HCT116 (cell line): ENCODE measurements around the gene PREX1. TPM values are rescaled to one million over a fixed set of nuclear protein-coding genes. Genes with fewer than 3 reads are reported as not detected.
A peak's percentile ranks its signal among the peaks of the same experiment; 100 is the strongest.

Source experiments
- ATAC-seq: fragments of 200-7000 bp; cut with Tn5 transposase; 2 replicates; pipeline ENCODE4 v1.9.1; 2020; ENCODE audit warnings: mild to moderate bottlenecking, moderate library complexity
- BruUV-seq: library from RNA; stranded (reverse); fragments of 400-500 nt; replicated peaks from 2 replicates; lab custom pipeline; 2021; lab: Mats Ljungman, UMichigan
- CTCF ChIA-PET: fragments of 300-600 bp; sonication (Branson Sonifier 250); formaldehyde crosslinking; loops from one replicate; lab custom pipeline; 2021; ENCODE audit warnings: antibody characterized with exemption; lab: Charles Lee
- POLR2A ChIA-PET: fragments of 300-600, 350-600 bp; sonication (Branson Sonifier 250); formaldehyde crosslinking; loops from one replicate; lab custom pipeline; 2021; ENCODE audit warnings: antibody characterized with exemption; lab: Charles Lee
- RAD21 ChIA-PET, 2 experiments: fragments of 300-600 bp; sonication (Branson Sonifier 250); formaldehyde crosslinking; loops; one replicate each; lab custom pipeline; 2023; ENCODE audit warnings: low total read pairs in 2 of 2; ENCODE audit not compliant: uncharacterized antibody in 2 of 2, unreplicated experiment in 2 of 2, low non-redundant PET in 1 of 2; lab: Charles Lee
- DNase-seq: peaks from one replicate; pipeline ENCODE4 v3.0.0-alpha.2; 2010; ENCODE audit warnings: low read depth, low spot score
- H2AFZ ChIP-seq: fragments of 200-600 bp; shearing (Covaris generic), sonication (generic); 2 replicates; pipeline ENCODE4 v1.6.1; 2017; ENCODE audit warnings: low read depth, mixed run types, mixed read lengths, antibody characterized with exemption, low read length; ENCODE audit not compliant: poor library complexity, severe bottlenecking
- H3K27ac ChIP-seq: 2 replicates; pipeline ENCODE4 v1.5.1; 2012; ENCODE audit warnings: low read depth, low read length
- H3K27me3 ChIP-seq: fragments of 200-600 bp; sonication (generic); 2 replicates; pipeline ENCODE4 v1.6.1; 2016; ENCODE audit warnings: mixed run types, low read length, mixed read lengths; ENCODE audit not compliant: insufficient read depth
- H3K36me3 ChIP-seq, 2 experiments: fragments of 200-500 bp in 1 of 2; fragments of 200-600 bp in 1 of 2; sonication (Bioruptor generic) in 1 of 2; sonication (generic) in 1 of 2; 2 replicates each; pipeline versions ENCODE4 v1.5.1 to v1.6.1; 2014 to 2016; ENCODE audit warnings: low read length in 2 of 2, inconsistent platforms in 1 of 2, mixed read lengths in 1 of 2, mixed run types in 1 of 2; ENCODE audit not compliant: insufficient read depth in 2 of 2, control insufficient read depth in 1 of 2
- H3K4me1 ChIP-seq, 2 experiments: fragments of 200-600 bp in 1 of 2; sonication (generic) in 1 of 2; 2 replicates each; pipeline versions ENCODE4 v1.5.1 to v1.6.1; 2012 to 2017; ENCODE audit warnings: low read length in 2 of 2, inconsistent platforms in 1 of 2, mild to moderate bottlenecking in 1 of 2, mixed read lengths in 1 of 2, mixed run types in 1 of 2, moderate library complexity in 1 of 2; ENCODE audit not compliant: insufficient read depth in 2 of 2, control insufficient read depth in 1 of 2
- H3K4me2 ChIP-seq: fragments of 200-600 bp; sonication (generic); 2 replicates; pipeline ENCODE4 v1.6.1; 2017; ENCODE audit warnings: mixed run types, low read length, mixed read lengths
- H3K4me3 ChIP-seq, 2 experiments: fragments of 200-600 bp in 1 of 2; sonication (generic) in 1 of 2; replicated peaks in 1 of 2; 2 replicates each; pipeline ENCODE4 v1.5.1; 2011 to 2016; ENCODE audit warnings: low read length in 2 of 2, control low read depth in 1 of 2, low read depth in 1 of 2, mild to moderate bottlenecking in 1 of 2, mixed read lengths in 1 of 2, mixed run types in 1 of 2
- H3K79me2 ChIP-seq: fragments of 200-600 bp; sonication (generic); 2 replicates; pipeline ENCODE4 v1.6.1; 2017; ENCODE audit warnings: mild to moderate bottlenecking, mixed run types, low read length, moderate library complexity, mixed read lengths; ENCODE audit not compliant: insufficient read depth
- H3K9ac ChIP-seq: fragments of 200-600 bp; sonication (generic); 2 replicates; pipeline ENCODE4 v1.6.1; 2016; ENCODE audit warnings: low read length, mixed read lengths
- H3K9me2 ChIP-seq: fragments of 200-600 bp; sonication (generic), shearing (Covaris generic); 2 replicates; pipeline ENCODE4 v1.6.1; 2017; ENCODE audit warnings: mixed run types, mild to moderate bottlenecking, moderate library complexity; ENCODE audit not compliant: insufficient read depth
- H3K9me3 ChIP-seq, 2 experiments: fragments of 200-500 bp in 1 of 2; fragments of 200-600 bp in 1 of 2; sonication (Bioruptor generic) in 1 of 2; sonication (generic) in 1 of 2; 2 replicates each; pipeline ENCODE4 v1.6.1; 2014 to 2017; ENCODE audit warnings: low read length in 2 of 2, mixed read lengths in 2 of 2, inconsistent platforms in 1 of 2, low read depth in 1 of 2, mild to moderate bottlenecking in 1 of 2, mixed run types in 1 of 2, moderate library complexity in 1 of 2; ENCODE audit not compliant: control insufficient read depth in 1 of 2, insufficient read depth in 1 of 2
- H4K20me1 ChIP-seq: fragments of 200-600 bp; sonication (generic), shearing (Covaris generic); 2 replicates; pipeline ENCODE4 v1.6.1; 2017; ENCODE audit warnings: mixed run types, mild to moderate bottlenecking, moderate library complexity; ENCODE audit not compliant: insufficient read depth
- CTCF ChIP-seq, 3 experiments: fragments of 200-600 bp in 1 of 3; sonication (generic) in 1 of 3; IDR thresholded peaks in 2 of 3; conservative IDR thresholded peaks in 1 of 3; 2 replicates each; pipeline ENCODE4 v1.5.1; 2012 to 2017; ENCODE audit warnings: low read depth in 2 of 3, low read length in 2 of 3, antibody characterized with exemption in 1 of 3, borderline replicate concordance in 1 of 3, control low read depth in 1 of 3, mild to moderate bottlenecking in 1 of 3, mixed read lengths in 1 of 3, mixed run types in 1 of 3, moderate library complexity in 1 of 3; ENCODE audit not compliant: insufficient read depth in 1 of 3
- EGR1 ChIP-seq: IDR thresholded peaks from 2 replicates; pipeline ENCODE4 v1.6.1; 2012; ENCODE audit warnings: low read depth
- EZH2 ChIP-seq: fragments of 200-600 bp; sonication (generic); IDR thresholded peaks from 2 replicates; pipeline ENCODE4 v1.6.1; 2017; ENCODE audit warnings: antibody characterized with exemption, mixed run types
- FOSL1 ChIP-seq: IDR thresholded peaks from 2 replicates; pipeline ENCODE4 v1.6.1; 2012; ENCODE audit warnings: low read depth
- POLR2A ChIP-seq: IDR thresholded peaks from 2 replicates; pipeline ENCODE4 v1.7.0; 2011; ENCODE audit warnings: borderline replicate concordance; ENCODE audit not compliant: insufficient read depth, insufficient read length; ENCODE audit errors: extremely low read depth
- POLR2AphosphoS5 ChIP-seq: IDR thresholded peaks from 2 replicates; pipeline ENCODE4 v1.6.1; 2011; ENCODE audit warnings: mild to moderate bottlenecking, low read depth, low read length, moderate library complexity
- RAD21 ChIP-seq: IDR thresholded peaks from 2 replicates; pipeline ENCODE4 v1.6.1; 2012; ENCODE audit warnings: low read depth, mild to moderate bottlenecking
- REST ChIP-seq: IDR thresholded peaks from 2 replicates; pipeline ENCODE4 v1.6.1; 2012; ENCODE audit warnings: low read depth
- SRF ChIP-seq: IDR thresholded peaks from 2 replicates; pipeline ENCODE4 v1.6.1; 2012; ENCODE audit warnings: low read depth
- ZBTB33 ChIP-seq: IDR thresholded peaks from 2 replicates; pipeline ENCODE4 v1.6.1; 2011; ENCODE audit warnings: mild to moderate bottlenecking, low read length, moderate library complexity; ENCODE audit not compliant: insufficient replicate concordance; ENCODE audit errors: extremely low read depth
- ZFX ChIP-seq: fragments of 450-650 bp; IDR thresholded peaks from 2 replicates; pipeline ENCODE4 v1.6.1; 2017
- ZNF274 ChIP-seq: fragments of 200-500 bp; sonication (Bioruptor generic); IDR thresholded peaks from 2 replicates; pipeline ENCODE4 v1.6.1; 2014; ENCODE audit warnings: mild to moderate bottlenecking, low read depth, low read length, inconsistent platforms
- intact Hi-C: fragments of 100-400 bp; cut with micrococcal nuclease; formaldehyde crosslinking; loops from 2 replicates; pipeline ENCODE4 v1.10.0; 2022
- total RNA-seq: library from RNA; stranded (reverse); gene quantifications from one replicate; pipeline ENCODE4 v1.2.1, GENCODE V29; 2021; ENCODE audit not compliant: unreplicated experiment

The PREX1 gene
- total RNA-seq, 1 experiment from 2014 or later, result 6.1 TPM

GRCh38 chr20:48636301-48636700 is 191.5 kb downstream of the PREX1 start:
- Histone ChIP-seq H4K20me1 (no peaks in the 10 kb centered on the region), H3K9ac (no peak overlapping the region), H3K4me2 (no peak overlapping the region), H3K79me2 (no peaks in the 10 kb centered on the region), H3K4me1 (peaks cover 0 to 19% of the 10 kb centered on the region in 2 experiments; a peak in 2 of 4 replicates), H3K9me3 (no peaks in the 10 kb centered on the region), H3K27me3 (no peaks in the 10 kb centered on the region), H2AFZ (no peak overlapping the region), H3K36me3 (no peaks in the 10 kb centered on the region), H3K4me3 (no peak overlapping the region), H3K9me2 (no peaks in the 10 kb centered on the region), H3K27ac (no peak overlapping the region)
- no peak for ATAC-seq
- TF ChIP-seq POLR2A, result no peak
- TF ChIP-seq ZBTB33, result no peak
- no peak for TF ChIP-seq EGR1
- intact Hi-C loops, result loop anchor here (5.0 kb wide), 1 partner anchor 581 kb away; the partner anchor contains the start of gene DDX27
- ChIA-PET CTCF (no interaction called here), POLR2A (no interaction called here), RAD21 (interaction anchor here in 1 of 2 experiments (0.6 kb wide), 1 partner anchor 1206 kb away, joined by 3 read pairs; no protein-coding TSS in a partner anchor)
- no peak for DNase-seq
- no TSS peak for BruUV-seq

- Histone ChIP-seq H3K36me3 (no peaks in the 10 kb centered on the region), H4K20me1 (no peaks in the 10 kb centered on the region), H3K79me2 (no peaks in the 10 kb centered on the region), H3K9me2 (no peaks in the 10 kb centered on the region), H3K9me3 (no peaks in the 10 kb centered on the region), H3K4me1 (peaks cover 0 to 19% of the 10 kb centered on the region in 2 experiments; a peak in 2 of 4 replicates), H3K4me2 (no peak overlapping the region), H2AFZ (no peak overlapping the region), H3K4me3 (no peak overlapping the region), H3K27ac (no peak overlapping the region), H3K27me3 (no peaks in the 10 kb centered on the region), H3K9ac (no peak overlapping the region)
- BruUV-seq, result no TSS peak
- peak; percentile 16 for DNase-seq
- ChIA-PET CTCF (interaction anchor here (0.9 kb wide), 1 partner anchor 21 kb away, joined by 3 read pairs; no protein-coding TSS in a partner anchor), RAD21 (no interaction called here), POLR2A (no interaction called here)
- ATAC-seq, result peak; percentile 88
- intact Hi-C loops, result loop anchor here (5.0 kb wide), 1 partner anchor 581 kb away; the partner anchor contains the start of gene DDX27
- TF ChIP-seq ZFX (no peak), POLR2AphosphoS5 (no peak), CTCF (IDR thresholded peaks at IDR 0.05 in 2 of 3, conservative IDR thresholded peaks at IDR 0.05 in 1 of 3; ENCODE audit: borderline replicate concordance in 1 of 3, insufficient read depth in 1 of 3, low read depth in 2 of 3, low read length in 2 of 3) (peak; percentile 74 to 95 (median 93)), RAD21 (peak; percentile 88), SRF (no peak), ZNF274 (no peak), REST (no peak), FOSL1 (no peak), EZH2 (no peak)
Measured at GRCh38 chr20:48635791-48636267, 192.0 kb downstream of the PREX1 start.
